ENCODE data around the gene CDK2AP2. TPM values are rescaled to one million over a fixed set of nuclear protein-coding genes. Genes with fewer than 3 reads are reported as not detected.

Gene CDK2AP2
- total and polyA plus RNA-seq, 10 of the 15 experiments (the other 5 are each of a cell fraction or from before 2014, with no cell fraction given): 8.0 to 177 (median 40.9) TPM

Small RNAs within 50 kb of the gene (microRNA-seq; reads per million reads assigned to microRNA genes)
- gene MIR6752: 0.75 reads per million

Small RNAs within 50 kb of the gene (small RNA-seq; reads per million reads assigned to genes)
- not detected for gene MIR6752

Other genes with a start within 250 kb of the CDK2AP2 start
Only the 7 nearest of the 24 such genes appear.
- gene CORO1B, start 64.7 kb downstream of the CDK2AP2 start, total RNA-seq (2014; rRNA removed): 21.3 and 24.6 TPM in 2 replicates
- gene CORO1B, start 64.7 kb downstream of the CDK2AP2 start, total RNA-seq (2014; rRNA removed; fragmentation: Illumina TruSeq; extraction: Trizol): 6.3 and 7.4 TPM in 2 replicates
- gene CORO1B, start 64.7 kb downstream of the CDK2AP2 start, total RNA-seq (2021): 28.5 and 30.6 TPM in 2 replicates
- gene CORO1B, start 64.7 kb downstream of the CDK2AP2 start, polyA plus RNA-seq (2011; rRNA removed): 8.0 and 26.4 TPM in 2 replicates
- 2.5 and 7.0 TPM in 2 replicates for gene CORO1B, start 64.7 kb downstream of the CDK2AP2 start, polyA plus RNA-seq (2014; fragmentation: Illumina TruSeq; extraction: Trizol)
- gene CORO1B, start 64.7 kb downstream of the CDK2AP2 start, polyA plus RNA-seq (2014; fragmentation: Nextera tagmentation; extraction: Ambion mirVana): 1 to 10 TPM in 1 of 2 experiments, under 1 TPM in 1; 0.24 to 1.9 TPM
- 21.7 and 26.9 TPM in 2 replicates for gene CORO1B, start 64.7 kb downstream of the CDK2AP2 start, polyA plus RNA-seq (2014; rRNA removed)
- 10 to 100 TPM; 23.6 to 25.1 TPM for gene CORO1B, start 64.7 kb downstream of the CDK2AP2 start, polyA plus RNA-seq (2016; fragmentation: Nextera tagmentation; extraction: Ambion mirVana)
- not detected in 2 replicates for gene GPR152, start 55.4 kb downstream of the CDK2AP2 start, total RNA-seq (2014; rRNA removed)
- gene GPR152, start 55.4 kb downstream of the CDK2AP2 start, total RNA-seq (2014; rRNA removed; fragmentation: Illumina TruSeq; extraction: Trizol): not detected in 2 replicates
- gene GPR152, start 55.4 kb downstream of the CDK2AP2 start, total RNA-seq (2021): not detected in 2 replicates
- gene GPR152, start 55.4 kb downstream of the CDK2AP2 start, polyA plus RNA-seq (2011; rRNA removed): not detected in 2 replicates
- not detected in 2 replicates for gene GPR152, start 55.4 kb downstream of the CDK2AP2 start, polyA plus RNA-seq (2014; fragmentation: Illumina TruSeq; extraction: Trizol)
- gene GPR152, start 55.4 kb downstream of the CDK2AP2 start, polyA plus RNA-seq (2014; fragmentation: Nextera tagmentation; extraction: Ambion mirVana): not detected
- gene GPR152, start 55.4 kb downstream of the CDK2AP2 start, polyA plus RNA-seq (2014; rRNA removed): not detected in 2 replicates
- not detected for gene GPR152, start 55.4 kb downstream of the CDK2AP2 start, polyA plus RNA-seq (2016; fragmentation: Nextera tagmentation; extraction: Ambion mirVana)
- gene CABP4, start 52.8 kb downstream of the CDK2AP2 start, total RNA-seq (2014; rRNA removed): not detected in 2 replicates
- gene CABP4, start 52.8 kb downstream of the CDK2AP2 start, total RNA-seq (2014; rRNA removed; fragmentation: Illumina TruSeq; extraction: Trizol): 0.13 and 0.18 TPM in 2 replicates
- 0.41 and 0.69 TPM in 2 replicates for gene CABP4, start 52.8 kb downstream of the CDK2AP2 start, total RNA-seq (2021)
- 0.27 and 0.55 TPM in 2 replicates for gene CABP4, start 52.8 kb downstream of the CDK2AP2 start, polyA plus RNA-seq (2011; rRNA removed)
- gene CABP4, start 52.8 kb downstream of the CDK2AP2 start, polyA plus RNA-seq (2014; fragmentation: Illumina TruSeq; extraction: Trizol): 0.04 and 0.44 TPM in 2 replicates
- gene CABP4, start 52.8 kb downstream of the CDK2AP2 start, polyA plus RNA-seq (2014; fragmentation: Nextera tagmentation; extraction: Ambion mirVana): under 1 TPM; 0.05 to 0.06 TPM
- 0.15 and 0.19 TPM in 2 replicates for gene CABP4, start 52.8 kb downstream of the CDK2AP2 start, polyA plus RNA-seq (2014; rRNA removed)
- under 1 TPM in 1 of 2 experiments, not detected in 1; 0.15 TPM for gene CABP4, start 52.8 kb downstream of the CDK2AP2 start, polyA plus RNA-seq (2016; fragmentation: Nextera tagmentation; extraction: Ambion mirVana)
- gene TMEM134, start 38.9 kb downstream of the CDK2AP2 start, total RNA-seq (2014; rRNA removed): 20.0 and 30.5 TPM in 2 replicates
- 10.6 and 12.0 TPM in 2 replicates for gene TMEM134, start 38.9 kb downstream of the CDK2AP2 start, total RNA-seq (2014; rRNA removed; fragmentation: Illumina TruSeq; extraction: Trizol)
- 42.5 and 45.0 TPM in 2 replicates for gene TMEM134, start 38.9 kb downstream of the CDK2AP2 start, total RNA-seq (2021)
- gene TMEM134, start 38.9 kb downstream of the CDK2AP2 start, polyA plus RNA-seq (2011; rRNA removed): 10.8 and 25.0 TPM in 2 replicates
- gene TMEM134, start 38.9 kb downstream of the CDK2AP2 start, polyA plus RNA-seq (2014; fragmentation: Illumina TruSeq; extraction: Trizol): 2.0 and 11.2 TPM in 2 replicates
- 1 to 10 TPM; 1.6 to 7.0 TPM for gene TMEM134, start 38.9 kb downstream of the CDK2AP2 start, polyA plus RNA-seq (2014; fragmentation: Nextera tagmentation; extraction: Ambion mirVana)
- 90.7 and 93.8 TPM in 2 replicates for gene TMEM134, start 38.9 kb downstream of the CDK2AP2 start, polyA plus RNA-seq (2014; rRNA removed)
- 10 to 100 TPM; 58.9 to 64.3 TPM for gene TMEM134, start 38.9 kb downstream of the CDK2AP2 start, polyA plus RNA-seq (2016; fragmentation: Nextera tagmentation; extraction: Ambion mirVana)
- gene AIP, start 25.1 kb downstream of the CDK2AP2 start, total RNA-seq (2014; rRNA removed): 135 and 139 TPM in 2 replicates
- 67.2 and 67.6 TPM in 2 replicates for gene AIP, start 25.1 kb downstream of the CDK2AP2 start, total RNA-seq (2014; rRNA removed; fragmentation: Illumina TruSeq; extraction: Trizol)
- gene AIP, start 25.1 kb downstream of the CDK2AP2 start, total RNA-seq (2021): 128 and 129 TPM in 2 replicates
- gene AIP, start 25.1 kb downstream of the CDK2AP2 start, polyA plus RNA-seq (2011; rRNA removed): 77.2 and 144 TPM in 2 replicates
- 20.7 and 47.5 TPM in 2 replicates for gene AIP, start 25.1 kb downstream of the CDK2AP2 start, polyA plus RNA-seq (2014; fragmentation: Illumina TruSeq; extraction: Trizol)
- gene AIP, start 25.1 kb downstream of the CDK2AP2 start, polyA plus RNA-seq (2014; fragmentation: Nextera tagmentation; extraction: Ambion mirVana): 10 to 100 TPM; 12.6 to 29.7 TPM
- gene AIP, start 25.1 kb downstream of the CDK2AP2 start, polyA plus RNA-seq (2014; rRNA removed): 164 and 168 TPM in 2 replicates
- gene AIP, start 25.1 kb downstream of the CDK2AP2 start, polyA plus RNA-seq (2016; fragmentation: Nextera tagmentation; extraction: Ambion mirVana): 100 to 1,000 TPM; 103 to 105 TPM
- 28.3 and 47.4 TPM in 2 replicates for gene PITPNM1, start 2.8 kb downstream of the CDK2AP2 start, total RNA-seq (2014; rRNA removed)
- gene PITPNM1, start 2.8 kb downstream of the CDK2AP2 start, total RNA-seq (2014; rRNA removed; fragmentation: Illumina TruSeq; extraction: Trizol): 10.5 and 13.7 TPM in 2 replicates
- 56.8 and 60.9 TPM in 2 replicates for gene PITPNM1, start 2.8 kb downstream of the CDK2AP2 start, total RNA-seq (2021)
- 13.7 and 16.9 TPM in 2 replicates for gene PITPNM1, start 2.8 kb downstream of the CDK2AP2 start, polyA plus RNA-seq (2011; rRNA removed)
- gene PITPNM1, start 2.8 kb downstream of the CDK2AP2 start, polyA plus RNA-seq (2014; fragmentation: Illumina TruSeq; extraction: Trizol): 5.8 and 16.1 TPM in 2 replicates
- gene PITPNM1, start 2.8 kb downstream of the CDK2AP2 start, polyA plus RNA-seq (2014; fragmentation: Nextera tagmentation; extraction: Ambion mirVana): under 1 TPM; 0.11 to 0.49 TPM
- 43.7 and 46.0 TPM in 2 replicates for gene PITPNM1, start 2.8 kb downstream of the CDK2AP2 start, polyA plus RNA-seq (2014; rRNA removed)
- 10 to 100 TPM; 15.6 to 19.5 TPM for gene PITPNM1, start 2.8 kb downstream of the CDK2AP2 start, polyA plus RNA-seq (2016; fragmentation: Nextera tagmentation; extraction: Ambion mirVana)
- not detected in 2 replicates for gene CABP2, start 15.3 kb upstream of the CDK2AP2 start, total RNA-seq (2014; rRNA removed)
- gene CABP2, start 15.3 kb upstream of the CDK2AP2 start, total RNA-seq (2014; rRNA removed; fragmentation: Illumina TruSeq; extraction: Trizol): not detected in 2 replicates
- not detected in 2 replicates for gene CABP2, start 15.3 kb upstream of the CDK2AP2 start, total RNA-seq (2021)
- gene CABP2, start 15.3 kb upstream of the CDK2AP2 start, polyA plus RNA-seq (2011; rRNA removed): not detected in 2 replicates
- not detected in 2 replicates for gene CABP2, start 15.3 kb upstream of the CDK2AP2 start, polyA plus RNA-seq (2014; fragmentation: Illumina TruSeq; extraction: Trizol)
- gene CABP2, start 15.3 kb upstream of the CDK2AP2 start, polyA plus RNA-seq (2014; fragmentation: Nextera tagmentation; extraction: Ambion mirVana): not detected
- not detected in 2 replicates for gene CABP2, start 15.3 kb upstream of the CDK2AP2 start, polyA plus RNA-seq (2014; rRNA removed)
- gene CABP2, start 15.3 kb upstream of the CDK2AP2 start, polyA plus RNA-seq (2016; fragmentation: Nextera tagmentation; extraction: Ambion mirVana): not detected

Measured in GM12878 (cell line).